Measurements from ENCODE around the gene PRSS2.

DNA sequence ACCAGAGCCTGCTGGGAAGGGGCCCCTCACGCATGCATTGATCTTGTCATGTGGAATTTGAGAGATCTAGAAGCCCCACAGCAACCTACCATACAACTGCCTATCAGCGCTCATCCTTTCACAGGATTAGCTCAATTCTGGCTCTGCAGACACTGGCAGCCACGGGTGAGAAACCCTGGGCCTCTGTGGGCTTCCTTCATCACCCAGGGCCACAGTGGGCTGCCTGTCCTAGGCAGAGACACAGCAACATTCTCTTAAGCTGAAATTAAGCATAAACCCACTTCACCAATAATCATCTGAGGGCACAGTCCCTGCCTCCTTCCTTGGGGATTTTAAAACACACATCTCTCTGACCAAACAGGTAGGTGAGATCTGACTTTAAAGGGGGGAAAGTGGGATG, 3.3 kb upstream of the PRSS2 start:
- no peak for TF ChIP-seq GATA2 (IDR thresholded peaks at IDR 0.05; ENCODE audit: low read depth, low read length)
- TF ChIP-seq GATA3 (IDR thresholded peaks at IDR 0.05; ENCODE audit: low read depth, low read length) = no peak
